ENCODE data around the gene WNK1. TPM values are rescaled to one million over a fixed set of nuclear protein-coding genes. Genes with fewer than 3 reads are reported as not detected.

Gene WNK1
- total RNA-seq, 4 donors from 2014 or later = 273 to 518 (median 346) TPM

DNA sequence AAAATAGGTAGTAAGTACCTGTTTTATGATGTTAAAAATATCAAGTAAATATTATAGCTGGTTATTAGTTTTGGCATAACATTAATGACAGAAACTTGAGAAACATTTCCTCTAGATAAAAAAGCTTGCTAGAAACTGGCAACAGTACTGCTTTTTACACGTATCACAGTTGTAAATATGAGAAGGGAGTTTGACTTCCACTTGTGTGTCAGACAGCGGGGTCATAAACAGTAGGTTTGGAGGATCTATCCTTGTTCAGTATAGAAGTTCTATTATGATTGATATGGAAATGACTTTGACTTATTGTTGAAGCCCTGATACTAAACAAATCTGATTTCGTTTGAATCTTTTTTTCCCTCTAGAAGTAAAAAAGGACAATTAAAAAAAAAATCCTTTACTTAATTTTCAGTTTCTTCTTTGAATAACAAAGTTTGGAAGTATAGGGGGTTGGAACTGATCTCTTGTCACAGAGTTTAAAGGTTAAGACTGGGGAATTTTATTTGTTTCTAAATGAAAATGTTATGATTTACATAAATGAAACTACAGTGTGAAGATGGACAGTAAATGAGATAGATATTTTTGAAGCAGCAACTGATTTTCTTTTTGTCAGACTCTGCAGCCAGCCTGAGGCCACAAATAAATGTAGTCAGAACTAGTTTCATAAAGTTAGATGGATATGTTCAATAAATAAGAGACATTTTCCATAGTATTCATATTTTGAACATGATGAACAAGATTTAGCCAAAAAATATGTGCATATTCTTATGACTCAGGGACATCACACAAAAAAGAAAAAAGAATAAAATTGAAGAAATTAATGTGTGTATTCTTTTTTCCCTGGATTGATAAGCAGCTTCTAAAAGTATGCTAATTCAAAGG lies 50.1 kb downstream of the WNK1 start:
- 43 to 46% methylated on average over 3 of the region's 3 CpGs for WGBS, 2 donors
- intact Hi-C loops (cut with DNase I; ENCODE audit: low total_unique reads) = no loop called here
- TF ChIP-seq CTCF (IDR thresholded peaks at IDR 0.05) (no peak), POLR2A (IDR thresholded peaks at IDR 0.05) (no peak)

GRCh38 chr12:805022-805632 lies 52.7 kb downstream of the WNK1 start:
- 74 to 85% methylated on average over 3 of the region's 3 CpGs for WGBS, 2 donors
- intact Hi-C loops (cut with DNase I; ENCODE audit: low total_unique reads) = no loop called here
- H3K4me3 ChIP-seq (ENCODE audit: low read depth, poor library complexity, severe bottlenecking) = no peak overlapping the region
- DNase-seq (ENCODE audit: low spot score in 2 of 2) = no peak
- TF ChIP-seq CTCF (IDR thresholded peaks at IDR 0.05) (no peak), POLR2A (IDR thresholded peaks at IDR 0.05) (no peak)

More for the DNA sequence above, 50.1 kb downstream of the WNK1 start:
- no peak for DNase-seq (ENCODE audit: low spot score in 2 of 2)
- H3K4me3 ChIP-seq (ENCODE audit: low read depth, poor library complexity, severe bottlenecking) = no peak overlapping the region

- TF ChIP-seq CTCF (IDR thresholded peaks at IDR 0.05) = no peak
- no peak for TF ChIP-seq POLR2A (IDR thresholded peaks at IDR 0.05)
- H3K4me3 ChIP-seq (ENCODE audit: low read depth, poor library complexity, severe bottlenecking) = no peak overlapping the region
- intact Hi-C loops (cut with DNase I; ENCODE audit: low total_unique reads) = no loop called here
- 80 to 84% methylated on average over 3 of the region's 3 CpGs for WGBS, 2 donors
- DNase-seq (ENCODE audit: low spot score in 2 of 2) = no peak
These were observed 53.9 kb downstream of the WNK1 start for GRCh38 chr12:806200-806791.

- DNase-seq (ENCODE audit: low spot score in 2 of 2) = no peak
- intact Hi-C loops (cut with DNase I; ENCODE audit: low total_unique reads) = no loop called here
- H3K4me3 ChIP-seq (ENCODE audit: low read depth, poor library complexity, severe bottlenecking) = no peak overlapping the region
- TF ChIP-seq CTCF (IDR thresholded peaks at IDR 0.05) (no peak), POLR2A (IDR thresholded peaks at IDR 0.05) (no peak)
- WGBS, 2 donors = 62 to 66% methylated on average over 2 of the region's 2 CpGs
These were observed 54.8 kb downstream of the WNK1 start for GRCh38 chr12:807041-807735.

DNA sequence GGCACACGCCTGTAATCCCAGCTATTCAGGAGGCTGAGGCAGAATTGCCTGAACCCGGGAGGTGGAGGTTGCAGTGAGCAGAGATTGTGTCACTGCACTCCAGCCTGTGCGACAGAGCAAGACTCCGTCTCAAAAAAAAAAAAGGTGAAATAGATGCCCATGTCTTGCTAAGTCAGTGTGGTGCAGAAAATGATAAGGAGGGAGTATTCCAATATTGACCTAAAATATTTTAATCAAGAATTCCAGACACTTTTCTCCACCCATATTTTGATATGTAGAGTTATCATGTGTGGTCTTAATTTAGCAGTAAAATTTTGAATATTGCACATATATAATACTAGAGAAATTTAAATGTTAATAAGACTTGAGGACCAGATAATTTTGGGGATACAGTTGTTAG lies 57.7 kb downstream of the WNK1 start:
- TF ChIP-seq POLR2A (IDR thresholded peaks at IDR 0.05) (no peak), CTCF (IDR thresholded peaks at IDR 0.05) (no peak)
- intact Hi-C loops (cut with DNase I; ENCODE audit: low total_unique reads) = loop anchor here (10.0 kb wide), 1 partner anchor 135 kb away; the partner anchor contains the start of gene RAD52
- 81 to 84% methylated on average over 4 of the region's 4 CpGs for WGBS, 2 donors
- DNase-seq (ENCODE audit: low spot score in 2 of 2) = no peak
- H3K4me3 ChIP-seq (ENCODE audit: low read depth, poor library complexity, severe bottlenecking) = no peak overlapping the region

Data from lower leg skin (tissue), 4 donors.